Naive thymus-derived CD8-positive, alpha-beta T cell (primary cell): ENCODE results near the gene KCNJ3. TPM values are rescaled to one million over a fixed set of nuclear protein-coding genes. Genes with fewer than 3 reads are reported as not detected.
A peak's percentile ranks its signal among the peaks of the same experiment; 100 is the strongest.

Experiments
- ATAC-seq, 2 donors: fragments of 150-1000 bp; cut with Tn5 transposase in 1 of 2; sonication (Bioruptor Pico), chemical (Tn5 transposase) in 1 of 2; 1 replicate in 1 of 2; 2 replicates in 1 of 2; pipeline ENCODE4 v1.10.0; 2021; ENCODE audit warnings: mild to moderate bottlenecking in 2 of 2, moderate library complexity in 2 of 2
- POLR2A ChIA-PET: fragments of 350-600 bp; sonication (Branson Sonifier 250); formaldehyde crosslinking; loops from one replicate; lab custom pipeline; 2021; ENCODE audit warnings: antibody characterized with exemption; lab: Charles Lee
- DNase-seq, 10 donors: peaks; one replicate each; pipeline versions ENCODE4 v3.0.0 to v3.0.0-alpha.2; 2020 to 2022
- H3K27ac Mint-ChIP-seq, 10 donors: one replicate each; pipeline ENCODE4 v1.8.0; 2020 to 2022; ENCODE audit warnings: mild to moderate bottlenecking in 10 of 10, mixed read lengths in 10 of 10, moderate library complexity in 4 of 10, inconsistent platforms in 1 of 10
- H3K27me3 Mint-ChIP-seq, 5 donors: one replicate each; pipeline ENCODE4 v1.8.0; 2021 to 2022; ENCODE audit warnings: mixed read lengths in 5 of 5
- H3K36me3 Mint-ChIP-seq, 3 donors: one replicate each; pipeline ENCODE4 v1.8.0; 2020 to 2022; ENCODE audit warnings: mixed read lengths in 3 of 3, mild to moderate bottlenecking in 2 of 3, inconsistent platforms in 1 of 3
- H3K4me1 Mint-ChIP-seq, 4 donors: one replicate each; pipeline ENCODE4 v1.8.0; 2021 to 2022; ENCODE audit warnings: mixed read lengths in 4 of 4
- H3K4me3 Mint-ChIP-seq, 10 donors: one replicate each; pipeline ENCODE4 v1.8.0; 2020 to 2022; ENCODE audit warnings: mild to moderate bottlenecking in 10 of 10, mixed read lengths in 10 of 10, moderate library complexity in 6 of 10, inconsistent platforms in 1 of 10
- H3K9me3 Mint-ChIP-seq, 9 donors: one replicate each; pipeline ENCODE4 v1.8.0; 2020 to 2022; ENCODE audit warnings: mixed read lengths in 9 of 9, mild to moderate bottlenecking in 3 of 9, inconsistent platforms in 1 of 9, moderate library complexity in 1 of 9
- polyA plus RNA-seq, 3 donors: library from polyadenylated mRNA; unstranded; fragments of 300-500 nt; fragmentation: Illumina TruSeq; gene quantifications; one replicate each; pipeline ENCODE4 v1.2.3, GENCODE V29; 2021
- total RNA-seq, 8 experiments: library from RNA in 2 of 8; stranded (reverse) in 2 of 8; gene quantifications; one replicate each; pipeline ENCODE4 v1.2.3 and lab custom pipeline; 2021 to 2026

Gene KCNJ3
- total RNA-seq = not detected
- not detected for polyA plus RNA-seq
- total RNA-seq (lab: John Stamatoyannopoulos, UW) = 0 reads per million in 6 experiments

- DNase-seq = no peak
- POLR2A ChIA-PET = no interaction called here
- H3K9me3 Mint-ChIP-seq = peaks cover 0 to 8% (median 0%) of the 10 kb centered on the region in 9 donors
- peak within 1 kb of the TSS in 1 of 10 donors; percentile 69 for H3K27ac Mint-ChIP-seq
- no peaks in the 10 kb centered on the region for H3K36me3 Mint-ChIP-seq
- peaks cover 17 to 63% (median 33%) of the 10 kb centered on the region in 5 donors for H3K27me3 Mint-ChIP-seq
- peak within 1 kb of the TSS; percentile 26 to 78 (median 63) for H3K4me3 Mint-ChIP-seq
- H3K4me1 Mint-ChIP-seq = peaks cover 5 to 22% (median 9%) of the 10 kb centered on the region in 4 donors
- no peak for ATAC-seq
These were observed at the start of gene KCNJ3 for GRCh38 chr2:154698296-154698720. KCNJ3 (plus strand) TSS chr2:154698695; CDS start chr2:154698776, 81 bp downstream.

- peaks cover 0 to 6% (median 0%) of the 10 kb centered on the region in 9 donors for H3K9me3 Mint-ChIP-seq
- H3K4me3 Mint-ChIP-seq = no peak overlapping the region
- H3K27ac Mint-ChIP-seq = no peak overlapping the region
- no peak for ATAC-seq
- H3K27me3 Mint-ChIP-seq = no peaks in the 10 kb centered on the region
- POLR2A ChIA-PET = no interaction called here
- no peaks in the 10 kb centered on the region for H3K4me1 Mint-ChIP-seq
- DNase-seq = no peak
- H3K36me3 Mint-ChIP-seq = no peaks in the 10 kb centered on the region
These were observed 43.0 kb upstream of the KCNJ3 start for GRCh38 chr2:154655499-154655898.

- H3K27ac Mint-ChIP-seq = no peak overlapping the region
- POLR2A ChIA-PET = no interaction called here
- no peaks in the 10 kb centered on the region for H3K4me1 Mint-ChIP-seq
- peaks cover 0 to 6% (median 0%) of the 10 kb centered on the region in 9 donors for H3K9me3 Mint-ChIP-seq
- H3K27me3 Mint-ChIP-seq = no peaks in the 10 kb centered on the region
- DNase-seq (no peak), ATAC-seq (no peak)
- no peaks in the 10 kb centered on the region for H3K36me3 Mint-ChIP-seq
- no peak overlapping the region for H3K4me3 Mint-ChIP-seq
These were observed 39.6 kb upstream of the KCNJ3 start for GRCh38 chr2:154658854-154659253.

- DNase-seq (no peak), ATAC-seq (no peak)
- H3K4me1 Mint-ChIP-seq = no peaks in the 10 kb centered on the region
- H3K4me3 Mint-ChIP-seq = no peak overlapping the region
- H3K9me3 Mint-ChIP-seq = peaks cover 0 to 3% (median 0%) of the 10 kb centered on the region in 9 donors
- no peak overlapping the region for H3K27ac Mint-ChIP-seq
- H3K36me3 Mint-ChIP-seq = no peaks in the 10 kb centered on the region
- H3K27me3 Mint-ChIP-seq = no peaks in the 10 kb centered on the region
- POLR2A ChIA-PET = no interaction called here
These were observed 34.2 kb upstream of the KCNJ3 start for GRCh38 chr2:154664248-154664647.

- no peak for ATAC-seq
- Mint-ChIP-seq H3K9me3 (no peaks in the 10 kb centered on the region), H3K4me3 (no peak overlapping the region), H3K27ac (no peak overlapping the region), H3K4me1 (no peaks in the 10 kb centered on the region), H3K36me3 (no peaks in the 10 kb centered on the region), H3K27me3 (peaks cover 0 to 3% (median 0%) of the 10 kb centered on the region in 5 donors)
- DNase-seq = no peak
- POLR2A ChIA-PET = no interaction called here
These were observed 28.4 kb upstream of the KCNJ3 start for GRCh38 chr2:154670083-154670482.

GRCh38 chr2:154673694-154674093 lies 24.8 kb upstream of the KCNJ3 start:
- Mint-ChIP-seq H3K27me3 (peaks cover 0 to 3% (median 0%) of the 10 kb centered on the region in 5 donors), H3K27ac (peak overlapping the region in 1 of 10 donors; percentile 16), H3K9me3 (peaks cover 0 to 2% (median 0%) of the 10 kb centered on the region in 9 donors), H3K36me3 (no peaks in the 10 kb centered on the region), H3K4me3 (no peak overlapping the region), H3K4me1 (no peaks in the 10 kb centered on the region)
- DNase-seq = no peak
- ATAC-seq = no peak
- POLR2A ChIA-PET = no interaction called here

- no peak overlapping the region for H3K4me3 Mint-ChIP-seq
- DNase-seq (no peak), ATAC-seq (no peak)
- no peaks in the 10 kb centered on the region for H3K4me1 Mint-ChIP-seq
- H3K27me3 Mint-ChIP-seq = peaks cover 0 to 3% (median 0%) of the 10 kb centered on the region in 5 donors
- no peaks in the 10 kb centered on the region for H3K36me3 Mint-ChIP-seq
- POLR2A ChIA-PET = no interaction called here
- H3K9me3 Mint-ChIP-seq = peaks cover 0 to 4% (median 0%) of the 10 kb centered on the region in 9 donors
- H3K27ac Mint-ChIP-seq = no peak overlapping the region
These were observed 21.1 kb upstream of the KCNJ3 start for GRCh38 chr2:154677401-154677800.

GRCh38 chr2:154681741-154682140 lies 16.8 kb upstream of the KCNJ3 start:
- no peaks in the 10 kb centered on the region for H3K36me3 Mint-ChIP-seq
- no peak for ATAC-seq
- DNase-seq = no peak

GRCh38 chr2:154686162-154686561 lies 12.3 kb upstream of the KCNJ3 start:
- H3K4me3 Mint-ChIP-seq = no peak overlapping the region
- POLR2A ChIA-PET = no interaction called here
- no peak overlapping the region for H3K27ac Mint-ChIP-seq
- peaks cover 0 to 2% (median 0%) of the 10 kb centered on the region in 5 donors for H3K27me3 Mint-ChIP-seq
- ATAC-seq (no peak), DNase-seq (no peak)
- no peaks in the 10 kb centered on the region for H3K36me3 Mint-ChIP-seq
- peaks cover 0 to 9% (median 0%) of the 10 kb centered on the region in 9 donors for H3K9me3 Mint-ChIP-seq
- no peaks in the 10 kb centered on the region for H3K4me1 Mint-ChIP-seq

More at GRCh38 chr2:154681741-154682140, 16.8 kb upstream of the KCNJ3 start:
- Mint-ChIP-seq H3K4me1 (no peaks in the 10 kb centered on the region), H3K27ac (no peak overlapping the region), H3K4me3 (no peak overlapping the region), H3K27me3 (no peaks in the 10 kb centered on the region), H3K9me3 (peaks cover 0 to 9% (median 0%) of the 10 kb centered on the region in 9 donors)
- POLR2A ChIA-PET = no interaction called here

GRCh38 chr2:154688373-154688772 lies 10.1 kb upstream of the KCNJ3 start:
- Mint-ChIP-seq H3K36me3 (no peaks in the 10 kb centered on the region), H3K27me3 (peaks cover 0 to 4% (median 0%) of the 10 kb centered on the region in 5 donors), H3K27ac (no peak overlapping the region), H3K4me3 (no peak overlapping the region), H3K9me3 (peaks cover 0 to 6% (median 0%) of the 10 kb centered on the region in 9 donors), H3K4me1 (no peaks in the 10 kb centered on the region)
- no peak for DNase-seq
- ATAC-seq = no peak
- POLR2A ChIA-PET = no interaction called here

GRCh38 chr2:154689158-154689557 lies 9.3 kb upstream of the KCNJ3 start:
- H3K4me1 Mint-ChIP-seq = no peaks in the 10 kb centered on the region
- ATAC-seq = no peak
- H3K27me3 Mint-ChIP-seq = peaks cover 0 to 8% (median 2%) of the 10 kb centered on the region in 5 donors
- H3K27ac Mint-ChIP-seq = no peak overlapping the region
- H3K9me3 Mint-ChIP-seq = peaks cover 0 to 6% (median 0%) of the 10 kb centered on the region in 9 donors
- DNase-seq = no peak
- POLR2A ChIA-PET = no interaction called here
- H3K4me3 Mint-ChIP-seq = no peak overlapping the region
- H3K36me3 Mint-ChIP-seq = no peaks in the 10 kb centered on the region

- peaks cover 0 to 2% (median 0%) of the 10 kb centered on the region in 9 donors for H3K9me3 Mint-ChIP-seq
- POLR2A ChIA-PET = no interaction called here
- DNase-seq (no peak), ATAC-seq (no peak)
- H3K27ac Mint-ChIP-seq = no peak overlapping the region
- peaks cover 6 to 44% (median 18%) of the 10 kb centered on the region in 5 donors for H3K27me3 Mint-ChIP-seq
- H3K36me3 Mint-ChIP-seq = no peaks in the 10 kb centered on the region
- no peak overlapping the region for H3K4me3 Mint-ChIP-seq
- peaks cover 0 to 9% (median 2%) of the 10 kb centered on the region in 4 donors for H3K4me1 Mint-ChIP-seq
These were observed 5.6 kb upstream of the KCNJ3 start for GRCh38 chr2:154692927-154693326.

GRCh38 chr2:154693741-154694340 lies 4.7 kb upstream of the KCNJ3 start:
- no peak overlapping the region for H3K4me3 Mint-ChIP-seq
- peaks cover under 1 to 12% (median 2%) of the 10 kb centered on the region in 4 donors for H3K4me1 Mint-ChIP-seq
- POLR2A ChIA-PET = no interaction called here
- DNase-seq (no peak), ATAC-seq (no peak)
- no peak overlapping the region for H3K27ac Mint-ChIP-seq
- H3K27me3 Mint-ChIP-seq = peaks cover 7 to 51% (median 26%) of the 10 kb centered on the region in 5 donors
- H3K9me3 Mint-ChIP-seq = peaks cover 0 to 2% (median 0%) of the 10 kb centered on the region in 9 donors
- H3K36me3 Mint-ChIP-seq = no peaks in the 10 kb centered on the region
